DOHH2 (cell line): ENCODE measurements around the gene NIM1K.

ENCODE experiments used
- H3F3A ChIP-seq: fragments of 200-600 bp; sonication (generic), shearing (Covaris generic); 2 replicates; pipeline ENCODE4 v1.6.0; 2016; ENCODE audit warnings: antibody characterized with exemption, mild to moderate bottlenecking; ENCODE audit not compliant: control insufficient read depth, insufficient read depth
- H3K27ac ChIP-seq: fragments of 200-600 bp; sonication (generic); 2 replicates; pipeline ENCODE4 v1.5.1; 2014; ENCODE audit warnings: low read depth, mild to moderate bottlenecking, low read length, moderate library complexity
- H3K27me3 ChIP-seq: fragments of 200-600 bp; sonication (generic); 2 replicates; pipeline ENCODE4 v1.6.1; 2014; ENCODE audit warnings: mild to moderate bottlenecking, low read length, mixed read lengths; ENCODE audit not compliant: control insufficient read depth
- H3K36me3 ChIP-seq: fragments of 200-600 bp; sonication (generic); 2 replicates; pipeline ENCODE4 v1.6.1; 2014; ENCODE audit warnings: mild to moderate bottlenecking, low read length, moderate library complexity, mixed read lengths; ENCODE audit not compliant: control insufficient read depth
- H3K4me1 ChIP-seq: fragments of 200-600 bp; sonication (generic); 2 replicates; pipeline ENCODE4 v1.6.1; 2014; ENCODE audit warnings: mild to moderate bottlenecking, low read length, mixed read lengths; ENCODE audit not compliant: control insufficient read depth
- H3K4me2 ChIP-seq: fragments of 200-600 bp; sonication (generic); 2 replicates; pipeline ENCODE4 v1.6.0; 2014; ENCODE audit warnings: mild to moderate bottlenecking, low read length, moderate library complexity
- H3K4me3 ChIP-seq: fragments of 200-600 bp; sonication (generic); 2 replicates; pipeline ENCODE4 v1.5.1; 2014; ENCODE audit warnings: mild to moderate bottlenecking, low read length, mixed read lengths
- H3K79me2 ChIP-seq: fragments of 200-600 bp; sonication (generic); 2 replicates; pipeline ENCODE4 v1.6.1; 2014; ENCODE audit warnings: mild to moderate bottlenecking, low read length, mixed read lengths; ENCODE audit not compliant: control insufficient read depth
- H3K9me2 ChIP-seq: fragments of 200-600 bp; sonication (generic); replicated peaks from 2 replicates; pipeline ENCODE4 v1.6.1; 2014; ENCODE audit warnings: mild to moderate bottlenecking, low read length, mixed read lengths; ENCODE audit not compliant: control insufficient read depth
- H3K9me3 ChIP-seq: fragments of 200-600 bp; sonication (generic); 2 replicates; pipeline ENCODE4 v1.6.1; 2014; ENCODE audit warnings: antibody characterized with exemption, low read length, mixed read lengths; ENCODE audit not compliant: control insufficient read depth, insufficient read depth
- H4K20me1 ChIP-seq: fragments of 200-600 bp; sonication (generic); 2 replicates; pipeline ENCODE4 v1.6.0; 2014; ENCODE audit warnings: low read depth, mild to moderate bottlenecking, antibody characterized with exemption, low read length, moderate library complexity; ENCODE audit not compliant: control insufficient read depth, insufficient read depth
- EZH2phosphoT487 ChIP-seq: fragments of 200-600 bp; sonication (generic); IDR thresholded peaks from 2 replicates; pipeline ENCODE4 v1.6.1; 2017; ENCODE audit warnings: borderline replicate concordance, mild to moderate bottlenecking, antibody characterized with exemption, low read length, moderate library complexity, mixed read lengths
- TF ChIP-seq, protein P1 (sequence below): fragments of 200-600 bp; sonication (generic); IDR thresholded peaks from one replicate; pipeline ENCODE4 v1.5.1; 2014; ENCODE audit warnings: antibody characterized with exemption, mild to moderate bottlenecking, low read depth, low read length; ENCODE audit not compliant: poor library complexity, severe bottlenecking

Gene NIM1K

DNA sequence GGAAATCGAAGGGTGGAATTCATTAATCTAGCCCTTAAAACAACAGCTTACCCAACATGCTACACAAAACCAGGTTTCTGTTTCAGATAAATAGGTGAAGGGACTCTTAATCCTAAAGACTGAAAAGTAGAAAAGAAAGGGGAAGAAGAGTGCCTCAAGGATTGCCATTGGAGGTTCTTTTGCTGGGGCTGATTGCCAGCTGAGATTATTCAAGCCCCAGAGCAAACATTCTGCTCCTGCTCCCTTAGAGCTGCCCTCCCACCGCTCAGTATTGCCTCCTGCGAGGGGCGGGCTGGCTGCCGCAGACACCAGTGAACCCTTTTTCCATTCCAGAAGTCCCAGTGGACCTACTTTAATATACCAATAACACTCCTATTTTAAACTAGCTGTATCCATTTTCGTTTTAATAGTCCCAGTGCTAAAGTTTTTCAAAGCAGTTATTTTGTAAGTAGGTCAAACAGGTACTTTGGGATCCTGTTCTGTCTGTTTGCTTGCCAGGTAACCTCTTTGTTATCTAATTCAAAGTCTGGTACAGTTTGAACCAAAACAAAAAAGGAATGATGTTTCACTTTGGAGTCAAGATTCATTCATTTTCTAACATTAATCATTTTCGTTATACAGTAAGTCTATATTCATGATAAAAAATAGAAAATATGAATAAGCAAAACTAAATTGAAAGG, 82.5 kb downstream of the NIM1K start:
- Histone ChIP-seq H3F3A (no peaks in the 10 kb centered on the region), H3K27ac (no peak overlapping the region), H3K4me2 (no peak overlapping the region), H4K20me1 (no peaks in the 10 kb centered on the region), H3K4me3 (no peak overlapping the region), H3K9me2 (no peaks in the 10 kb centered on the region), H3K79me2 (no peaks in the 10 kb centered on the region), H3K27me3 (peaks cover 41% of the 10 kb centered on the region), H3K9me3 (no peaks in the 10 kb centered on the region), H3K36me3 (no peaks in the 10 kb centered on the region), H3K4me1 (no peaks in the 10 kb centered on the region)
- TF ChIP-seq, protein P1, sequence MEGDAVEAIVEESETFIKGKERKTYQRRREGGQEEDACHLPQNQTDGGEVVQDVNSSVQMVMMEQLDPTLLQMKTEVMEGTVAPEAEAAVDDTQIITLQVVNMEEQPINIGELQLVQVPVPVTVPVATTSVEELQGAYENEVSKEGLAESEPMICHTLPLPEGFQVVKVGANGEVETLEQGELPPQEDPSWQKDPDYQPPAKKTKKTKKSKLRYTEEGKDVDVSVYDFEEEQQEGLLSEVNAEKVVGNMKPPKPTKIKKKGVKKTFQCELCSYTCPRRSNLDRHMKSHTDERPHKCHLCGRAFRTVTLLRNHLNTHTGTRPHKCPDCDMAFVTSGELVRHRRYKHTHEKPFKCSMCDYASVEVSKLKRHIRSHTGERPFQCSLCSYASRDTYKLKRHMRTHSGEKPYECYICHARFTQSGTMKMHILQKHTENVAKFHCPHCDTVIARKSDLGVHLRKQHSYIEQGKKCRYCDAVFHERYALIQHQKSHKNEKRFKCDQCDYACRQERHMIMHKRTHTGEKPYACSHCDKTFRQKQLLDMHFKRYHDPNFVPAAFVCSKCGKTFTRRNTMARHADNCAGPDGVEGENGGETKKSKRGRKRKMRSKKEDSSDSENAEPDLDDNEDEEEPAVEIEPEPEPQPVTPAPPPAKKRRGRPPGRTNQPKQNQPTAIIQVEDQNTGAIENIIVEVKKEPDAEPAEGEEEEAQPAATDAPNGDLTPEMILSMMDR, result no peak
- TF ChIP-seq EZH2phosphoT487, result no peak

DNA sequence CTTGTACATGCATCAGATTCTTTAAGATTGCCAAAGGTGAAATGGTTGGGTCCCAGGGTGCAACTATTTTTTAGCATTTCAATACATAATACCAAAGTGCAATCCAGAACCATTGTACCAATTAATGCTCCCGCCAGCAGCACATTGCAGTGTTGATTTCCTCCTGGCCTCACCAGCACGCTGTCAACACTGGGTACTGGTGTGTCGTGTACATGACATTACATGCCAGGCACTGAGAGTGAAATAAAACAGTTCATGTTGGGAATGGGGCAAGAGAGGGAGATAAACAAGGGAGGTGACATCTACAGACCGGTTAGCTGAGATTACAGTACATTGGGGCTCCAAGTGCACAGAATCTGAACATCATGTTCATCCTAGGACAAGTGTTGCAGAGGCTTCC, 83.4 kb downstream of the NIM1K start:
- Histone ChIP-seq H3F3A (no peaks in the 10 kb centered on the region), H3K9me3 (no peaks in the 10 kb centered on the region), H3K36me3 (no peaks in the 10 kb centered on the region), H3K4me2 (no peak overlapping the region), H3K4me1 (no peaks in the 10 kb centered on the region), H3K27me3 (peaks cover 36% of the 10 kb centered on the region), H4K20me1 (no peaks in the 10 kb centered on the region), H3K9me2 (no peaks in the 10 kb centered on the region), H3K79me2 (no peaks in the 10 kb centered on the region), H3K27ac (no peak overlapping the region), H3K4me3 (no peak overlapping the region)
- TF ChIP-seq, protein P1, result no peak
- no peak for TF ChIP-seq EZH2phosphoT487

DNA sequence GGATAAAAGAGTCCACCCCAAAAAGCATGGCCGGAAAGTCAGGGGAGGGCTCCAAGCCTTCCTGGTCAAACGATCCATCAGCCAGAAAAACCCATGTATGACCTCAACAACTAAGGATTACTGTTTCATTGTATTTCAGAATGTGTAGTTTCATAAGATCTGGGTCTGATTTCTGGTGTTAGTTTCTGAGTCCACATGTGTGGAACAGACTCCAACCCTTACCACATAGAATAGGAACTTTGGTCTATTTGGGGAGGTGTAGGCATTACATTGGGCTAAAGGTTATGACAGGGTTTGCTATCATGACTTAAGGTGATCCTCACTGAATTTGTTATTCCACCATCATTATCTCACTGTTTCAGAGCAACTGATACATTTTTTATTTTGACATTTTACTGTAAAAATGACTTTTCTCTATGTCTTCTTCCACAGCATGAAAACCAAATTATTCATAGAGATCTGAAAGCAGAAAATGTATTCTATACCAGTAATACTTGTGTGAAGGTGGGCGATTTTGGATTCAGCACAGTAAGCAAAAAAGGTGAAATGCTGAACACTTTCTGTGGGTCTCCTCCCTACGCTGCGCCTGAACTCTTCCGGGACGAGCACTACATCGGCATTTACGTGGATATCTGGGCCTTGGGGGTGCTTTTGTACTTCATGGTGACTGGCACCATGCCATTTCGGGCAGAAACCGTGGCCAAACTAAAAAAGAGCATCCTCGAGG, 87.7 kb downstream of the NIM1K start:
- Histone ChIP-seq H3K27ac (no peak overlapping the region), H3F3A (no peaks in the 10 kb centered on the region), H3K4me2 (no peak overlapping the region), H3K27me3 (peaks cover 9% of the 10 kb centered on the region; the same call in 1 of the 2 replicates), H3K4me1 (no peaks in the 10 kb centered on the region), H3K79me2 (no peaks in the 10 kb centered on the region), H3K9me3 (no peaks in the 10 kb centered on the region), H3K4me3 (no peak overlapping the region), H3K36me3 (no peaks in the 10 kb centered on the region), H4K20me1 (no peaks in the 10 kb centered on the region), H3K9me2 (no peaks in the 10 kb centered on the region)
- no peak for TF ChIP-seq EZH2phosphoT487
- TF ChIP-seq, protein P1, result no peak
